GM12878 (cell line): ENCODE measurements around the gene RAP1GAP. TPM values are rescaled to one million over a fixed set of nuclear protein-coding genes. Genes with fewer than 3 reads are reported as not detected.

Experiments
- ATAC-seq: fragments of 200-7000 bp; cut with Tn5 transposase; 3 replicates; pipeline ENCODE4 v1.9.1; 2020; ENCODE audit warnings: mild to moderate bottlenecking, moderate library complexity
- BruUV-seq: library from RNA; stranded (reverse); fragments of 400-500 nt; replicated peaks from 2 replicates; lab custom pipeline; 2021; lab: Mats Ljungman, UMichigan
- CTCF ChIA-PET: fragments of 300-600 bp; sonication (Branson Sonifier 250); formaldehyde crosslinking; extraction: SDS; loops from one replicate; lab custom pipeline; 2021; ENCODE audit warnings: inconsistent platforms; lab: Yijun Ruan, JAX
- POLR2A ChIA-PET: fragments of 350-600 bp; formaldehyde crosslinking; extraction: SDS; loops from one replicate; lab custom pipeline; 2021; ENCODE audit warnings: inconsistent platforms; lab: Charles Lee
- RAD21 ChIA-PET: fragments of 300-600 bp; sonication (Branson Sonifier 250); formaldehyde crosslinking; loops from one replicate; lab custom pipeline; 2023; ENCODE audit warnings: antibody characterized with exemption; ENCODE audit not compliant: unreplicated experiment; lab: Charles Lee
- SMC1A ChIA-PET: fragments of 300-600 bp; sonication (Branson Sonifier 250); formaldehyde crosslinking; loops from one replicate; lab custom pipeline; 2023; ENCODE audit not compliant: unreplicated experiment, uncharacterized antibody; lab: Charles Lee
- DNase-seq: peaks from one replicate; pipeline ENCODE4 v3.0.0-alpha.2; 2011; ENCODE audit warnings: low read depth, low spot score
- FAIRE-seq: peaks from 3 replicates; lab custom pipeline; 2011; peaks lifted over from hg19 to GRCh38; lab: Jason Lieb, UNC
- H2AFZ ChIP-seq: 2 replicates; pipeline ENCODE4 v1.6.0; 2011; ENCODE audit warnings: low read depth, low read length, control low read depth; ENCODE audit not compliant: control insufficient read depth
- H3K27ac ChIP-seq: 2 replicates; pipeline ENCODE4 v1.5.1; 2011; ENCODE audit warnings: control low read depth; ENCODE audit not compliant: control insufficient read depth, insufficient read depth
- H3K27me3 ChIP-seq, 2 experiments: replicated peaks in 1 of 2; 2 replicates each; pipeline versions ENCODE4 v1.6.0 to v1.6.1; 2011; ENCODE audit warnings: low read length in 1 of 2; ENCODE audit not compliant: control insufficient read depth in 2 of 2, insufficient read depth in 2 of 2
- H3K36me3 ChIP-seq, 2 experiments: 2 replicates each; pipeline ENCODE4 v1.5.1; 2011; ENCODE audit warnings: low read length in 1 of 2; ENCODE audit not compliant: control insufficient read depth in 2 of 2, insufficient read depth in 2 of 2
- H3K4me1 ChIP-seq: 2 replicates; pipeline ENCODE4 v1.6.1; 2011; ENCODE audit warnings: mild to moderate bottlenecking, low read length, moderate library complexity, mixed read lengths; ENCODE audit not compliant: control insufficient read depth, insufficient read depth
- H3K4me2 ChIP-seq: 2 replicates; pipeline ENCODE4 v1.6.0; 2011; ENCODE audit warnings: control low read depth; ENCODE audit not compliant: control insufficient read depth, insufficient read depth
- H3K4me3 ChIP-seq: fragments of 200-600 bp; sonication (generic); 2 replicates; pipeline ENCODE4 v1.5.1; 2016
- H3K79me2 ChIP-seq: 2 replicates; pipeline ENCODE4 v1.6.0; 2011; ENCODE audit warnings: low read length; ENCODE audit not compliant: control insufficient read depth, insufficient read depth
- H3K9ac ChIP-seq: 2 replicates; pipeline ENCODE4 v1.8.0; 2011; ENCODE audit warnings: low read length, control low read depth, mixed read lengths; ENCODE audit not compliant: control insufficient read depth, insufficient read depth
- H3K9me3 ChIP-seq: replicated peaks from 3 replicates; pipeline ENCODE4 v1.5.1; 2011; ENCODE audit warnings: mild to moderate bottlenecking, low read length; ENCODE audit not compliant: control insufficient read depth, insufficient read depth
- H4K20me1 ChIP-seq: 2 replicates; pipeline ENCODE4 v1.6.0; 2011; ENCODE audit not compliant: control insufficient read depth, insufficient read depth
- BRCA1 ChIP-seq: IDR thresholded peaks from 2 replicates; pipeline ENCODE4 v1.6.1; 2011; ENCODE audit warnings: low read depth, low read length, improper control_type of control experiment
- CREM ChIP-seq: IDR thresholded peaks from 2 replicates; pipeline ENCODE4 v1.6.1; 2014; ENCODE audit warnings: antibody characterized with exemption, low read depth
- NFYB ChIP-seq: IDR thresholded peaks from 2 replicates; pipeline ENCODE4 v1.6.1; 2011; ENCODE audit warnings: low read depth, mild to moderate bottlenecking, low read length, improper control_type of control experiment, moderate library complexity; ENCODE audit not compliant: insufficient read depth
- POLR2AphosphoS2 ChIP-seq: IDR thresholded peaks from 2 replicates; pipeline ENCODE4 v1.6.1; 2011; ENCODE audit warnings: low read depth, mild to moderate bottlenecking, low read length, improper control_type of control experiment, moderate library complexity
- SPI1 ChIP-seq: IDR thresholded peaks from 2 replicates; pipeline ENCODE4 v1.6.1; 2011; ENCODE audit warnings: low read depth, mild to moderate bottlenecking, low read length, moderate library complexity, borderline replicate concordance; ENCODE audit not compliant: insufficient read depth
- WGBS: methylation state at CpG from one replicate; pipeline ENCODE4 v1.1.6; 2016; ENCODE audit warnings: low lambda C conversion rate; ENCODE audit not compliant: insufficient replicate concordance, insufficient coverage; ENCODE audit errors: missing lambda C conversion rate; 5-methylcytosine and 5-hydroxymethylcytosine counted together
- in situ Hi-C: fragments of 300-500 bp; cut with MboI; formaldehyde crosslinking; loops from 9 replicates; pipeline ENCODE4 v1.14.3; 2018; ENCODE audit warnings: mixed read lengths
- intact Hi-C: fragments of 100-400 bp; cut with micrococcal nuclease; formaldehyde crosslinking; loops from one replicate; pipeline ENCODE4 v1.14.2; 2022; ENCODE audit not compliant: unreplicated experiment
- polyA plus RNA-seq, 11 experiments: library from polyadenylated mRNA; depleted of rRNA in 4 of 11; unstranded in 6 of 11; stranded (reverse) in 5 of 11; fragments of >200 nt; fragmentation: Nextera tagmentation in 4 of 11; fragmentation: Illumina TruSeq in 1 of 11; extraction: Ambion mirVana in 4 of 11; extraction: Trizol in 1 of 11; gene quantifications; 1 replicate in 1 of 11; 2 replicates in 10 of 11; pipeline versions ENCODE4 v1.2.1 to v1.2.3, GENCODE V29; 2011 to 2016; ENCODE audit warnings: inconsistent platforms in 2 of 11, missing spikeins in 2 of 11, low read depth in 1 of 11
- total RNA-seq, 4 experiments: library from RNA; depleted of rRNA in 3 of 4; stranded (reverse); fragments of >200 nt in 3 of 4; fragmentation: Illumina TruSeq in 1 of 4; extraction: Trizol in 1 of 4; gene quantifications; 2 replicates each; pipeline versions ENCODE4 v1.2.1 to v1.2.3, GENCODE V29; 2013 to 2021

The RAP1GAP gene
- total and polyA plus RNA-seq, 10 of the 15 experiments (the other 5 are each of a cell fraction or from before 2014, with no cell fraction given): 0.04 to 0.96 (median 0.09) TPM; not detected in 3

DNA sequence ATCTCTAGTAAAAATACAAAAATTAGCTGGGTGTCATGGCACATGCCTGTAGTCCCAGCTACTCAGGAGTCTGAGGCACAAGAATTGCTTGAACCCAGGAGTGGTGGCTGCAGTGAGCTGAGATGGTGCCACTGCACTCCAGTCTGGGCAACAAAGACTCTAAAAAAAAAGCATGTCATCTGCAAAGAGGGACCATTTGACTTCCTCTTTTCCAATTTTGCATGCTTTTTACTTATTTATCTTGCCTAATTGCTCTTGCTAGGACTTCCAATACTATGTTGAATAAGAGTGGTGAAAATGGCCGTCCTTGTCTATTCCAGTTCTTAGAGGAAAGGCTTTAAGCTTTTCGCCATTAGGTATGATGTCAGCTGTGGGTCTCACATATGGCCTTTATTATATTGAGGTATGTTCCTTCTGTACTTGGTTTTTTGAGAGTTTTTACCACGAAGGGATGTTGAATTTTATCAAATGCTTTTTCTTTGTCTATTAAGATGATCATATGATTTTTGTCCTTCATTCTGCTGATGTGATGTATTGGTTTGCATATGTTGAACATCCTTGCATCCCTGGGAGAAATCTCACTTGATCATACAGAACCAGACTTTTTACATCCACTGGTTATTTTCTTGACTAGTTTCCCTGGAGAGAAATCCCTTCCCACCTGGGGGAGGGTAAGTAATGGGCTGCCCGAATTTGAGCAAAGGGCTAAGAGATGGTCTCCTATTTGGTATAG lies 17.0 kb upstream of the RAP1GAP start:
- FAIRE-seq (no peak), ATAC-seq (no peak), DNase-seq (no peak)
- intact Hi-C loops (no loop called here), in situ Hi-C loops (no loop called here)
- H3K9me3 ChIP-seq: no peaks in the 10 kb centered on the region
- RAD21 ChIA-PET: no interaction called here
- no peaks in the 10 kb centered on the region for H3K4me1 ChIP-seq
- SMC1A ChIA-PET: no interaction called here
- no TSS peak for BruUV-seq
- H2AFZ ChIP-seq: no peak overlapping the region
- TF ChIP-seq NFYB (no peak), SPI1 (peak; percentile 32; the same call in 1 of the 2 replicates), BRCA1 (no peak)
- no peaks in the 10 kb centered on the region for H4K20me1 ChIP-seq
- H3K4me2 ChIP-seq: no peak overlapping the region
- POLR2A ChIA-PET: no interaction called here
- WGBS: 97% methylated on average over 4 of the region's 4 CpGs
- peaks cover 9 to 39% of the 10 kb centered on the region in 2 experiments for H3K36me3 ChIP-seq
- no peak overlapping the region for H3K4me3 ChIP-seq
- no peaks in the 10 kb centered on the region for H3K79me2 ChIP-seq
- H3K9ac ChIP-seq: no peak overlapping the region
- no peak overlapping the region for H3K27ac ChIP-seq
- no peaks in the 10 kb centered on the region for H3K27me3 ChIP-seq
- CTCF ChIA-PET: no interaction called here

DNA sequence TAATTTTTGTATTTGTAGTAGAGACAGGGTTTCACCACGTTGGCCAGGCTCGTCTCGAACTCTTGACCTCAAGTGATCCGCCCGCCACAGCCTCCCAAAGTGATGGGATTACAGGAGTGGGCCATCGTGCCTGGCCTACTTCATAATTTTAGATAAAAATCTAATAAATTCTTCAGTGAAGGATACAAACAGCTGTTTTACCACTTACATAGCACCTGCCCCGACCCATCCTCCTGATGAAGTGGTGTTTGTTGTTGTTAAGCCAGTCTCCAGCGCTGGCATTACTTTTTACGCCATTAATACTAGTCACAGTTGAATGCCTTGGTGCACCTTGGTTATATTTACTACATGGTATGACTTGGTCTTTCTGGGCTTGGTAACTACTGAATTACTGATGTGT lies 12.3 kb upstream of the RAP1GAP start:
- CTCF ChIA-PET: no interaction called here
- no peaks in the 10 kb centered on the region for H3K9me3 ChIP-seq
- H3K79me2 ChIP-seq: no peaks in the 10 kb centered on the region
- FAIRE-seq: no peak
- RAD21 ChIA-PET: no interaction called here
- no peaks in the 10 kb centered on the region for H3K4me1 ChIP-seq
- no peak overlapping the region for H2AFZ ChIP-seq
- H3K4me2 ChIP-seq: no peak overlapping the region
- H3K9ac ChIP-seq: no peak overlapping the region
- H3K4me3 ChIP-seq: no peak overlapping the region
- intact Hi-C loops (no loop called here), in situ Hi-C loops (no loop called here)
- 0 out of 2 replicates have a peak, but pooled peaks have one; percentile 29 for TF ChIP-seq POLR2AphosphoS2
- TF ChIP-seq CREM: no peak
- H4K20me1 ChIP-seq: no peaks in the 10 kb centered on the region
- POLR2A ChIA-PET: no interaction called here
- 84% methylated on average over 9 of the region's 9 CpGs for WGBS
- no peaks in the 10 kb centered on the region for H3K27me3 ChIP-seq
- no peak overlapping the region for H3K27ac ChIP-seq
- SMC1A ChIA-PET: no interaction called here
- H3K36me3 ChIP-seq: peaks cover 4 to 38% of the 10 kb centered on the region in 2 experiments; a peak in 3 of 4 replicates
- DNase-seq: no peak
- ATAC-seq: no peak
- BruUV-seq: no TSS peak
